ENCODE data around the gene NOC4L. TPM values are rescaled to one million over a fixed set of nuclear protein-coding genes. Genes with fewer than 3 reads are reported as not detected.

Gene NOC4L
- total and polyA plus RNA-seq, 10 donors = 8.3 to 38.6 (median 16.4) TPM

GRCh38 chr12:132143336-132144071, 753 bp upstream of the NOC4L start:
- Histone ChIP-seq H3K9me3 (no peaks in the 10 kb centered on the region), H3K4me1 (peaks cover 24 to 58% (median 34%) of the 10 kb centered on the region in 6 donors), H3K27me3 (replicated peaks in 1 of 7) (no peaks in the 10 kb centered on the region), H3K36me3 (peaks cover 0 to 68% (median 54%) of the 10 kb centered on the region in 6 donors), H3K4me3 (peak overlapping the region; percentile 56 to 97 (median 89)), H3K27ac (peak overlapping the region in 7 of 8 donors; percentile 27 to 94 (median 88))
- intact Hi-C loops (cut with DNase I; ENCODE audit: low total_unique reads) = no loop called here
- 1 to 3% (median 2%) methylated on average over 31 to 82 of the region's 82 CpGs for WGBS, 5 donors
- peak; percentile 88 for DNase-seq
- TF ChIP-seq POLR2A (IDR thresholded peaks at IDR 0.05) (no peak), POLR2AphosphoS5 (IDR thresholded peaks at IDR 0.05) (no peak)
- TF ChIP-seq, protein P1, sequence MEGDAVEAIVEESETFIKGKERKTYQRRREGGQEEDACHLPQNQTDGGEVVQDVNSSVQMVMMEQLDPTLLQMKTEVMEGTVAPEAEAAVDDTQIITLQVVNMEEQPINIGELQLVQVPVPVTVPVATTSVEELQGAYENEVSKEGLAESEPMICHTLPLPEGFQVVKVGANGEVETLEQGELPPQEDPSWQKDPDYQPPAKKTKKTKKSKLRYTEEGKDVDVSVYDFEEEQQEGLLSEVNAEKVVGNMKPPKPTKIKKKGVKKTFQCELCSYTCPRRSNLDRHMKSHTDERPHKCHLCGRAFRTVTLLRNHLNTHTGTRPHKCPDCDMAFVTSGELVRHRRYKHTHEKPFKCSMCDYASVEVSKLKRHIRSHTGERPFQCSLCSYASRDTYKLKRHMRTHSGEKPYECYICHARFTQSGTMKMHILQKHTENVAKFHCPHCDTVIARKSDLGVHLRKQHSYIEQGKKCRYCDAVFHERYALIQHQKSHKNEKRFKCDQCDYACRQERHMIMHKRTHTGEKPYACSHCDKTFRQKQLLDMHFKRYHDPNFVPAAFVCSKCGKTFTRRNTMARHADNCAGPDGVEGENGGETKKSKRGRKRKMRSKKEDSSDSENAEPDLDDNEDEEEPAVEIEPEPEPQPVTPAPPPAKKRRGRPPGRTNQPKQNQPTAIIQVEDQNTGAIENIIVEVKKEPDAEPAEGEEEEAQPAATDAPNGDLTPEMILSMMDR (IDR thresholded peaks at IDR 0.05 in 8 of 11, conservative IDR thresholded peaks at IDR 0.05 in 3 of 11) = no peak

GRCh38 chr12:132144810-132145168, 532 bp downstream of the NOC4L start:
- 2 to 6% (median 3%) methylated on average over 12 to 17 of the region's 17 CpGs for WGBS, 5 donors
- peaks cover 0 to 60% (median 43%) of the 10 kb centered on the region in 6 donors for H3K36me3 ChIP-seq
- no peak for DNase-seq
- peak overlapping the region; percentile 56 to 97 (median 89) for H3K4me3 ChIP-seq
- H3K4me1 ChIP-seq = peaks cover 24 to 58% (median 34%) of the 10 kb centered on the region in 6 donors
- intact Hi-C loops (cut with DNase I; ENCODE audit: low total_unique reads) = no loop called here
- H3K9me3 ChIP-seq = no peaks in the 10 kb centered on the region
- H3K27me3 ChIP-seq (replicated peaks in 1 of 7) = no peaks in the 10 kb centered on the region
- H3K27ac ChIP-seq = peak overlapping the region in 7 of 8 donors; percentile 78 to 94 (median 88)
- no peak for TF ChIP-seq POLR2A (IDR thresholded peaks at IDR 0.05)
- no peak for TF ChIP-seq POLR2AphosphoS5 (IDR thresholded peaks at IDR 0.05)
- TF ChIP-seq, protein P1 (IDR thresholded peaks at IDR 0.05 in 8 of 11, conservative IDR thresholded peaks at IDR 0.05 in 3 of 11) = no peak

DNA sequence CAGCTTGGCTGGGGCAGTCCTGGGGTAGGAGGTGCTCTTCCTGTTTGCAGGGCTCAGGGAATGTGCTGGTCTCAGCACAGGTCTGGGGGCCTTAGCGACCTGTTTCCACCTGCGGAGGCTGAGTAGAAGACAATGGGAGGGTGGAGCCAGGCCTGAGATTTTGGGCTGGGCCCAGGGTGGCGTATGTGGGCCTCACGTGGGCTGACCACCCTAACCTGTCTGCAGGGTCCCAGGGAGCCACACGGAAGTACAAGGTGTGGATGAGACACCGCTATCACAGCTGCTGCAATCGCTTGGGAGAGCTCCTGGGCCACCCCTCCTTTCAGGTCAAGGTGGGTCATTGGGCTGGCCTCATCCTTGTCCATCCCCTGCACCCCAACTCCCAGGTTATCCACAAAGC, 1.1 kb downstream of the NOC4L start:
- H3K4me1 ChIP-seq = peaks cover 24 to 58% (median 34%) of the 10 kb centered on the region in 6 donors
- 73 to 87% (median 82%) methylated on average over 7 of the region's 7 CpGs for WGBS, 5 donors
- H3K4me3 ChIP-seq = peak overlapping the region; percentile 56 to 97 (median 89)
- DNase-seq = peak; percentile 75
- intact Hi-C loops (cut with DNase I; ENCODE audit: low total_unique reads) = no loop called here
- peak overlapping the region in 2 of 8 donors; percentile 90 for H3K27ac ChIP-seq
- peaks cover 0 to 55% (median 37%) of the 10 kb centered on the region in 6 donors for H3K36me3 ChIP-seq
- no peaks in the 10 kb centered on the region for H3K27me3 ChIP-seq (replicated peaks in 1 of 7)
- TF ChIP-seq, protein P1 (IDR thresholded peaks at IDR 0.05 in 8 of 11, conservative IDR thresholded peaks at IDR 0.05 in 3 of 11) = no peak
- TF ChIP-seq POLR2AphosphoS5 (IDR thresholded peaks at IDR 0.05) (no peak), POLR2A (IDR thresholded peaks at IDR 0.05) (no peak)
- no peaks in the 10 kb centered on the region for H3K9me3 ChIP-seq

- intact Hi-C loops (cut with DNase I; ENCODE audit: low total_unique reads) = no loop called here
- WGBS, 5 donors = 95 to 97% (median 96%) methylated on average over 24 of the region's 24 CpGs
- TF ChIP-seq POLR2AphosphoS5 (IDR thresholded peaks at IDR 0.05) = no peak
- no peak for TF ChIP-seq POLR2A (IDR thresholded peaks at IDR 0.05)
- TF ChIP-seq, protein P1 (IDR thresholded peaks at IDR 0.05 in 8 of 11, conservative IDR thresholded peaks at IDR 0.05 in 3 of 11) = no peak
- no peaks in the 10 kb centered on the region for H3K9me3 ChIP-seq
- H3K4me3 ChIP-seq = no peak overlapping the region
- no peak for DNase-seq
- H3K27ac ChIP-seq = no peak overlapping the region
- peaks cover 24 to 58% (median 34%) of the 10 kb centered on the region in 6 donors for H3K4me1 ChIP-seq
- peaks cover 0 to 54% (median 35%) of the 10 kb centered on the region in 6 donors for H3K36me3 ChIP-seq
- H3K27me3 ChIP-seq (replicated peaks in 1 of 7) = no peaks in the 10 kb centered on the region
These were observed 1.8 kb downstream of the NOC4L start for GRCh38 chr12:132146098-132146497.

All from spleen (tissue), 11 donors.